Thyroid gland (tissue), 4 donors: ENCODE data around the gene CLDN12.

Experiments
- CTCF ChIP-seq, 6 experiments: fragments of 200-600 bp in 3 of 6; fragments of 450-650 bp in 3 of 6; sonication (generic) in 3 of 6; IDR thresholded peaks; one replicate each; pipeline ENCODE4 v1.5.1; 2016 to 2019; ENCODE audit warnings: antibody characterized with exemption in 6 of 6, mild to moderate bottlenecking in 2 of 6, inconsistent platforms in 1 of 6, moderate library complexity in 1 of 6
- POLR2A ChIP-seq, 2 donors: fragments of 450-650 bp; IDR thresholded peaks; one replicate each; pipeline ENCODE4 v1.6.1; 2017; ENCODE audit warnings: antibody characterized with exemption in 2 of 2, mild to moderate bottlenecking in 2 of 2, moderate library complexity in 1 of 2

GRCh38 chr7:90409667-90410066, 6.4 kb downstream of the CLDN12 start:
- TF ChIP-seq CTCF (IDR thresholded peaks at IDR 0.05) (no peak), POLR2A (IDR thresholded peaks at IDR 0.05) (no peak)
